DMS153 treated with DMSO at 0.1 percent for 48 hours (cell line): ENCODE results near the gene COX20.
"Not testable (repeated sequence)": the region's sequence is repeated elsewhere in the genome, so short reads cannot be mapped to it uniquely, and the experiment has no call there.

ENCODE experiments used
- DNase-seq: peaks from one replicate; lab custom pipeline; 2025; ENCODE audit not compliant: unreplicated experiment; lab: John Stamatoyannopoulos, UW

The COX20 gene, protein sequence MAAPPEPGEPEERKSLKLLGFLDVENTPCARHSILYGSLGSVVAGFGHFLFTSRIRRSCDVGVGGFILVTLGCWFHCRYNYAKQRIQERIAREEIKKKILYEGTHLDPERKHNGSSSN

GRCh38 chr1:244835276-244836134 lies at the start of gene COX20:
COX20 (plus strand) TSS chr1:244835658; CDS start chr1:244835715, 57 bp downstream.
- peak; percentile 90 for DNase-seq

GRCh38 chr1:244788493-244789275 lies 46.8 kb upstream of the COX20 start:
- no peak for DNase-seq

DNA sequence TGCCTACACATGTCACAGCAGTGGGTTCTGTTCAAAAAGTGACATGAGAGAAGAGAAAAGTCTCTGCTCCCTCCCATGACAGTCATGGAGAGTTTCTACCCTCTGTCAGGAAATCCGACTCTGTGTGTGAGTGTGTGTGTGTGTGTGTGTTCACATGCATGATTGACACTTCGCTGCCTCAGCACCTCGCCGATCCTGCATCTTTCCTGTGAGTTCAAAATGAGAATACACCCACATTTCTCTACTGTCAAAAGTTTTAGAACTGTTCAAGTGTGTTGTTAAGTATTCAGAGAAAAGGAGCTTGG lies 46.2 kb upstream of the COX20 start:
- no peak for DNase-seq

GRCh38 chr1:244789731-244790130 lies 45.7 kb upstream of the COX20 start:
- no peak for DNase-seq

- DNase-seq = no peak
Measured at GRCh38 chr1:244791061-244791460, 44.4 kb upstream of the COX20 start.

DNA sequence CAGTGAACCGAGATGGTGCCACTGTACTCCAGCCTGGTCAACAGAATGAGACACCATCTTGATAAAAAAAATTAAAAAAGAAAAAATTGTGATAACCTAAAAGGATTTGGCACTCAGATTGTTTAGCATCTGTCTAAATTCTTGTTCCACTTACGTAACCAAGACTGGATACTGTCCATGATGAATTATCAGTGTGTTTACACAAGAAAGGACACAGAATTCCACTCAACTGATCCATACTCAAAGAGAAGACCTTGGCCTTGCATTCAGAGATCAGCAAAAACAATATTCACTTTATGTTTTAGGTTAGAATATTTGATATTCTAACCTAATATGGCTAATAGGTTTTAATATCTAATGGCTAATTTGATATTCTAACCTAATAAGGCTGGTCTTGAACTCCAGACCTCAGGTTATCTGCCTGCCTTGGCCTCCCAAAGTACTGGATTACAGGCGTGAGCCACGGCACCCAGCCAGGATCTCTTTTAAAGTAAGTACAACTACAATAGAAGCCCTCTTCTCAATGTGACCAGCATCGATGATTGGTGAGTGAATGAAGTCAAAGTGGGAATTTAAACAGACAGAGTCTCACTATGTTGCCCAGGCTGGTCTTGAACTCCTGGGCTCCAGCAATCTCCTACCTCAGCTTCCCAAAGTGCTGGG lies 43.1 kb upstream of the COX20 start:
- no peak for DNase-seq

DNA sequence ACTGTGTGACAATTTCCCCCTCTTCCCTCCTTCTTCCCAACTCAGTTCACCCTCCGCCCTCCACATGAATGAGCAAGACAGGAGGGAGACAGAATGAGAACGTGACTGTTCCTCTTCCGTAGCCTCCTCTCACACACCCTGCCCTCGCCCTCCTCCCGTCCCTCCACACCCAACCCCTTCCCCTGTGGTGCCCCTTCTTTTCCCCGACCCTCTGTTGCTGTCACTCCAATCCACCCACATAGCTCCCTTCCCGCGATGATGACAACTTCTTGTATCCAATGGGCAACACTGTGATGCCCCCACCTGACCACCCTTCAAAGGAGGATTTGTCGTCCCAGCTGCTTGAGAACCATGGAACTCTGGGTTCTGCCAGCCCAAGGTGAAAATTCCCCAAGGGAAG lies 41.4 kb upstream of the COX20 start:
- DNase-seq = no peak

GRCh38 chr1:244794516-244794915 lies 40.9 kb upstream of the COX20 start:
- DNase-seq = not testable (repeated sequence)

GRCh38 chr1:244796719-244797406 lies 38.6 kb upstream of the COX20 start:
- DNase-seq = peak; percentile 50

DNA sequence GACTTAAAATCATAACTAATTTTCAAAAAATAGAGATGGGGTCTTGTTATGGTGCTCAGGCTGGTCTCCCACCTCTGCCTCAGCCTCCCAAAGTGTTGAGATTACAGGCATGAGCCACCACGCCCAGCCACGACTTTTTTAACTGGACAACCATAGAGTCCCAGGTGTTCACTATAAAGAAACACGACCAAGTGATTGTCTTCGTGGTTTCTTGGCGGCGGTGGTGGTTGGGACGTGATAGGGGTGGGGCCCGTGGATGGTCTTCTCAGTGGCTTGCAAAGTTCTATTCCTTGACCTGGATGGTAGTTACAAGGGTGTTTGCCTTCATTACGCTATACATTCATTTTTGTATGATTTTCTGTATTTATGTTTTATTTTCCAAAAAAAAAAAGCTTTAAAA lies 34.6 kb upstream of the COX20 start:
- DNase-seq = no peak

GRCh38 chr1:244801246-244801645 lies 34.2 kb upstream of the COX20 start:
- no peak for DNase-seq

- DNase-seq = no peak
Measured at GRCh38 chr1:244802041-244802440, 33.4 kb upstream of the COX20 start.

- DNase-seq = no peak
Measured at GRCh38 chr1:244802556-244803239, 32.8 kb upstream of the COX20 start.

GRCh38 chr1:244804841-244805240 lies 30.6 kb upstream of the COX20 start:
- no peak for DNase-seq

- no peak for DNase-seq
Measured at GRCh38 chr1:244807138-244807537, 28.3 kb upstream of the COX20 start.

- DNase-seq = no peak
Measured at GRCh38 chr1:244810221-244810620, 25.2 kb upstream of the COX20 start.

DNA sequence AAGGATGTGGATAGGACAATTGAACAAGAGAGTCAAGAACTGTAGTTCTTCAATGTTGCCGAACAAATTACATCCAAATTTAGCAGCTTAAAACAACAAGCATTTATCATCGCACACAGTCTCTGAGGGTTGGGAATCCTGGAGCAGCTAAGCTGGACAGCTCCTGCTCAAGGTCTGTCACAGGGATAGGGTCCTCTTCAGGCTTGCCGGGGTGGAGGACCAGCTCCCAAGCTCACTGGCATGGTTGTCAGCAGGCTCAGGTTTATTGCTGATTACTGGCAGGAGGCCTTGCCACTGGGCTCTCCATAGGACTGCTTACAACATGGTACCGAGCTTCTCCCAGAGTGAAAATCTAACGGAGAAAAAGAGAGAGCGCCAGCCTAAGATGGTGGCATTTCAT lies 22.1 kb upstream of the COX20 start:
- DNase-seq = no peak

DNA sequence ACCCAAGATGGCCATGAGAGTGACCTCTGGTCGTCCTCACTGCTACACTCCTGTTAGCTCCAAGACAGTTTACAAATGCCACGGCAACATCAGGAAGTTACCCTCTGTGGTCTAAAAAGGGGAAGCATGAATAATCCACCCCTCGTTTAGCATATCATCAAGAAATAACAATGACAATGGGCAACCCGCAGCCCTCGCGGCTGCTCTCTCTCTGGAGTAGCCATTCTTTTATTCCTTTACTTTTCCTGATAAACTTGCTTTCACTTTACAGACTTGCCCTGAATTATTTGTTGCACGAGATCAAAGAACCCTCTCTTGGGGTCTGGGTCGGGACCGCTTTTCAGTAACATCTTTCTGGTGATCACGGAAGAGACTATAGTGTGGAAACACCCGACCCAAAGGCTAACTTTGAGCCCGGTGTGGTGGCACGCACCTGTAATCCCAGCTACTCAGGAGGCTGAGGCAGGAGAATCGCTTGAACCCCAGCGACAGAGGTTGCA lies 19.8 kb upstream of the COX20 start:
- no peak for DNase-seq

GRCh38 chr1:244817415-244817894 lies 18.0 kb upstream of the COX20 start:
- DNase-seq = no peak

DNA sequence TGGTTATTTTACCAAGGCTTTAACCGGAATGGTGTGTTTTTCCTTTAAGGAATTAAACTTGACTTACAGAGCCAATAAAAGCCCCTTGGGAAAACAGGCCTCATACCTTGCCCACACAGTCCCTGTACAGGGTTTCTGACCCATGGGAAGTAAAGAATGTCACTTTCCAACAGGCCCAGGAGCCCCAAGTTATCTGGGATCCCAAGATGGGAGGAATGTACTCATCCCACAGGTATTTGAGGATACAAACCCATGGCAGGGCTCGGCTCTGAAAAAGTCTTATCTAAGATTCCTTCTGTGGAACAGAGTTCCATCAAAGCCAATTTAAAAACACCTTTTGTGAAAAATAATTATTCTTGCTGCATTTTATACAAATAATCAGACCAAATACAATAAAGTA lies 15.3 kb upstream of the COX20 start:
- DNase-seq = no peak
